ACHN (cell line): ENCODE results near the gene PSME1.
A peak's percentile ranks its signal among the peaks of the same experiment; 100 is the strongest.

Source experiments
- DNase-seq: peaks from one replicate; pipeline ENCODE4 v3.0.0-alpha.2; 2015
- in situ Hi-C: cut with HindIII; loops from 2 replicates; pipeline ENCODE4 v1.10.0; 2017; ENCODE audit warnings: low sequenced_read_pairs, low pct_ligation_motif_present, low pct_unique_long_range_greater_than_20kb

The PSME1 gene

GRCh38 chr14:24135834-24136683 lies at the start of gene PSME1:
PSME1 (plus strand) TSS chr14:24136194; CDS start chr14:24136263, 69 bp downstream.
- in situ Hi-C loops: no loop called here
- DNase-seq: peak; percentile 86

- in situ Hi-C loops: no loop called here
These were observed 49.0 kb upstream of the PSME1 start for GRCh38 chr14:24087004-24087403.

GRCh38 chr14:24088095-24088494 lies 47.9 kb upstream of the PSME1 start:
- no peak for DNase-seq
- in situ Hi-C loops: no loop called here

More at GRCh38 chr14:24087004-24087403, 49.0 kb upstream of the PSME1 start:
- DNase-seq: no peak

- in situ Hi-C loops: no loop called here
These were observed 46.1 kb upstream of the PSME1 start for GRCh38 chr14:24089890-24090289.

GRCh38 chr14:24092110-24092504 lies 43.9 kb upstream of the PSME1 start:
- in situ Hi-C loops: no loop called here
- no peak for DNase-seq

More at GRCh38 chr14:24089890-24090289, 46.1 kb upstream of the PSME1 start:
- DNase-seq: no peak

- in situ Hi-C loops: no loop called here
- no peak for DNase-seq
These were observed 43.3 kb upstream of the PSME1 start for GRCh38 chr14:24092505-24093206.

- DNase-seq: no peak
- in situ Hi-C loops: no loop called here
These were observed 42.6 kb upstream of the PSME1 start for GRCh38 chr14:24093207-24093900.

GRCh38 chr14:24093901-24094840 lies 41.8 kb upstream of the PSME1 start, which contains the start of gene PCK2:
PCK2 (plus strand) TSS chr14:24094311; CDS start chr14:24094406, 95 bp downstream.
- DNase-seq: peak; percentile 88

GRCh38 chr14:24094841-24095270 lies 41.1 kb upstream of the PSME1 start:
- in situ Hi-C loops: no loop called here
- no peak for DNase-seq

More at GRCh38 chr14:24093901-24094840, 41.8 kb upstream of the PSME1 start, which contains the start of gene PCK2:
- in situ Hi-C loops: no loop called here

GRCh38 chr14:24095271-24096068 lies 40.5 kb upstream of the PSME1 start:
- DNase-seq: no peak
- in situ Hi-C loops: no loop called here

- no peak for DNase-seq
- in situ Hi-C loops: no loop called here
These were observed 39.3 kb upstream of the PSME1 start for GRCh38 chr14:24096545-24097181.

- no peak for DNase-seq
- in situ Hi-C loops: no loop called here
These were observed 37.6 kb upstream of the PSME1 start for GRCh38 chr14:24098229-24098926.

GRCh38 chr14:24098927-24099813 lies 36.8 kb upstream of the PSME1 start:
- in situ Hi-C loops: no loop called here
- DNase-seq: no peak

- in situ Hi-C loops: no loop called here
- no peak for DNase-seq
These were observed 35.6 kb upstream of the PSME1 start for GRCh38 chr14:24100197-24100981.
